Bone marrow (tissue), 2 donors: ENCODE results near the gene PLXDC2.

ENCODE experiments used
- DNase-seq, 2 donors: peaks; one replicate each; lab custom pipeline; 2025; lab: John Stamatoyannopoulos, UW

Gene PLXDC2

GRCh38 chr10:19941206-19941880 is 125.1 kb downstream of the PLXDC2 start:
- no peak for DNase-seq

- no peak for DNase-seq
These were observed 128.9 kb downstream of the PLXDC2 start for GRCh38 chr10:19944911-19945663.

- DNase-seq, result no peak
These were observed 130.0 kb downstream of the PLXDC2 start for GRCh38 chr10:19946245-19946644.

GRCh38 chr10:19946791-19947190 is 130.6 kb downstream of the PLXDC2 start:
- DNase-seq, result no peak

- DNase-seq, result no peak
These were observed 131.0 kb downstream of the PLXDC2 start for GRCh38 chr10:19947215-19947614.

GRCh38 chr10:19947656-19948055 is 131.4 kb downstream of the PLXDC2 start:
- DNase-seq, result no peak

GRCh38 chr10:19952224-19953010 is 136.2 kb downstream of the PLXDC2 start:
- DNase-seq, result no peak

GRCh38 chr10:19954601-19955000 is 138.4 kb downstream of the PLXDC2 start:
- no peak for DNase-seq

GRCh38 chr10:19956516-19957032 is 140.3 kb downstream of the PLXDC2 start:
- DNase-seq, result no peak

GRCh38 chr10:19958787-19959186 is 142.6 kb downstream of the PLXDC2 start:
- no peak for DNase-seq

- DNase-seq, result no peak
These were observed 145.1 kb downstream of the PLXDC2 start for GRCh38 chr10:19961076-19962053.

GRCh38 chr10:19964625-19965024 is 148.4 kb downstream of the PLXDC2 start:
- no peak for DNase-seq

GRCh38 chr10:19966751-19967150 is 150.5 kb downstream of the PLXDC2 start:
- DNase-seq, result no peak

- no peak for DNase-seq
These were observed 151.7 kb downstream of the PLXDC2 start for GRCh38 chr10:19967981-19968380.

GRCh38 chr10:19968745-19969144 is 152.5 kb downstream of the PLXDC2 start:
- no peak for DNase-seq

- no peak for DNase-seq
These were observed 154.0 kb downstream of the PLXDC2 start for GRCh38 chr10:19970256-19970655.

- DNase-seq, result no peak
These were observed 154.5 kb downstream of the PLXDC2 start for GRCh38 chr10:19970717-19971116.

- no peak for DNase-seq
These were observed 155.3 kb downstream of the PLXDC2 start for GRCh38 chr10:19971343-19972052.

GRCh38 chr10:19974138-19974537 is 157.9 kb downstream of the PLXDC2 start:
- no peak for DNase-seq

GRCh38 chr10:19974554-19974953 is 158.3 kb downstream of the PLXDC2 start:
- DNase-seq, result no peak

GRCh38 chr10:19977097-19977521 is 160.9 kb downstream of the PLXDC2 start:
- DNase-seq, result no peak
